Lower leg skin (tissue), 3 donors: ENCODE results near the gene KCNMB2.

Source experiments
- CTCF ChIP-seq, 3 donors: fragments of 450-650 bp; IDR thresholded peaks; one replicate each; pipeline ENCODE4 v1.5.1; 2016; ENCODE audit warnings: antibody characterized with exemption in 3 of 3, mild to moderate bottlenecking in 3 of 3, moderate library complexity in 2 of 3
- POLR2A ChIP-seq, 2 donors: fragments of 450-650 bp; IDR thresholded peaks; one replicate each; pipeline ENCODE4 v1.6.1; 2016 to 2017; ENCODE audit warnings: antibody characterized with exemption in 2 of 2, mild to moderate bottlenecking in 1 of 2, moderate library complexity in 1 of 2

DNA sequence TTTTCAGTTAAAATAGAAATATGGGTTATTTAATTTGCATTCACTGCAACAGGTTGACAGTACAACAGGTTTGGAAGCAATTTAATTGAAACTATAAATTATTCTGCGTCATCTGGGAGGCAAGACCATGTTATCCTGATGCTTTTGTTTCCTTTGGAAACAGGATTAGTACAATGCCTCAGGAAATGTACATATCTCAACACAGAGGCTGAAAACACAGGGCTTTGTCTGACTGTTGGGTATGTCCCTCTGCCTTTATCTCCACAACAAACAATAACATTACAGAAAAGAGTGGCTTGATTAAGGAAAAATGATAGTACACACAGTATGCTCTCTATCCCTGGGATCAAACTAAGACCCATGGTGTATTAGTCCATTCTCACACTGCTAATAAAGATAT, 95.7 kb downstream of the KCNMB2 start:
- TF ChIP-seq CTCF (IDR thresholded peaks at IDR 0.05): no peak
- TF ChIP-seq POLR2A (IDR thresholded peaks at IDR 0.05): no peak
